ENCODE results near the gene LYSET. TPM values are rescaled to one million over a fixed set of nuclear protein-coding genes. Genes with fewer than 3 reads are reported as not detected.
"Not testable (repeated sequence)": the region's sequence is repeated elsewhere in the genome, so short reads cannot be mapped to it uniquely, and the experiment has no call there.

Gene LYSET
- total and polyA plus RNA-seq, 2 donors from 2014 or later = 25.6 to 34.9 TPM

- DNase-seq; H3K4me1 ChIP-seq (ENCODE audit: control insufficient read depth in 2 of 3, insufficient read depth in 2 of 3, low read depth in 1 of 3, low read length in 3 of 3); intact Hi-C loops (cut with DNase I); FAIRE-seq; H3K27ac ChIP-seq (ENCODE audit: low read depth in 2 of 2, low read length in 2 of 2); H3K9ac ChIP-seq (ENCODE audit: low read length in 3 of 3); H3K4me3 ChIP-seq (ENCODE audit: low read length in 3 of 3); H3K9me3 ChIP-seq (ENCODE audit: control insufficient read depth in 2 of 3, insufficient read depth in 1 of 3, low read length in 3 of 3); H3K36me3 ChIP-seq (ENCODE audit: control insufficient read depth in 2 of 3, insufficient read depth in 3 of 3, low read length in 3 of 3); H3K27me3 ChIP-seq (ENCODE audit: control insufficient read depth, insufficient read depth, low read length): not testable (repeated sequence)
These were observed 15.0 kb upstream of the LYSET start for GRCh38 chr14:93170141-93170540.

GRCh38 chr14:93171376-93171775 is 13.7 kb upstream of the LYSET start:
- Histone ChIP-seq H3K27ac (ENCODE audit: low read depth in 2 of 2, low read length in 2 of 2) (no peak overlapping the region), H3K4me1 (ENCODE audit: control insufficient read depth in 2 of 3, insufficient read depth in 2 of 3, low read depth in 1 of 3, low read length in 3 of 3) (no peaks in the 10 kb centered on the region), H3K36me3 (ENCODE audit: control insufficient read depth in 2 of 3, insufficient read depth in 3 of 3, low read length in 3 of 3) (no peaks in the 10 kb centered on the region), H3K9ac (ENCODE audit: low read length in 3 of 3) (no peak overlapping the region), H3K27me3 (ENCODE audit: control insufficient read depth, insufficient read depth, low read length) (no peaks in the 10 kb centered on the region), H3K4me3 (ENCODE audit: low read length in 3 of 3) (no peak overlapping the region), H3K9me3 (ENCODE audit: control insufficient read depth in 2 of 3, insufficient read depth in 1 of 3, low read length in 3 of 3) (no peaks in the 10 kb centered on the region)
- DNase-seq (no peak), FAIRE-seq (no peak)
- intact Hi-C loops (cut with DNase I) = no loop called here
- no peak for TF ChIP-seq CTCF (IDR thresholded peaks at IDR 0.05; ENCODE audit: borderline replicate concordance, extremely low read depth, insufficient read depth)

GRCh38 chr14:93173943-93174395 is 11.1 kb upstream of the LYSET start:
- Histone ChIP-seq H3K27ac (ENCODE audit: low read depth in 2 of 2, low read length in 2 of 2) (no peak overlapping the region), H3K9ac (ENCODE audit: low read length in 3 of 3) (no peak overlapping the region), H3K9me3 (ENCODE audit: control insufficient read depth in 2 of 3, insufficient read depth in 1 of 3, low read length in 3 of 3) (no peaks in the 10 kb centered on the region), H3K36me3 (ENCODE audit: control insufficient read depth in 2 of 3, insufficient read depth in 3 of 3, low read length in 3 of 3) (no peaks in the 10 kb centered on the region), H3K27me3 (ENCODE audit: control insufficient read depth, insufficient read depth, low read length) (no peaks in the 10 kb centered on the region), H3K4me1 (ENCODE audit: control insufficient read depth in 2 of 3, insufficient read depth in 2 of 3, low read depth in 1 of 3, low read length in 3 of 3) (no peaks in the 10 kb centered on the region), H3K4me3 (ENCODE audit: low read length in 3 of 3) (no peak overlapping the region)
- DNase-seq (peak in 4 of 5 donors; percentile 67 to 72 (median 69)), FAIRE-seq (no peak)
- no peak for TF ChIP-seq CTCF (IDR thresholded peaks at IDR 0.05; ENCODE audit: borderline replicate concordance, extremely low read depth, insufficient read depth)
- intact Hi-C loops (cut with DNase I) = no loop called here

GRCh38 chr14:93174731-93175130 is 10.4 kb upstream of the LYSET start:
- H3K9me3 ChIP-seq (ENCODE audit: control insufficient read depth in 2 of 3, insufficient read depth in 1 of 3, low read length in 3 of 3); H3K27ac ChIP-seq (ENCODE audit: low read depth in 2 of 2, low read length in 2 of 2); H3K9ac ChIP-seq (ENCODE audit: low read length in 3 of 3); H3K4me3 ChIP-seq (ENCODE audit: low read length in 3 of 3); DNase-seq; intact Hi-C loops (cut with DNase I); H3K4me1 ChIP-seq (ENCODE audit: control insufficient read depth in 2 of 3, insufficient read depth in 2 of 3, low read depth in 1 of 3, low read length in 3 of 3); FAIRE-seq; H3K36me3 ChIP-seq (ENCODE audit: control insufficient read depth in 2 of 3, insufficient read depth in 3 of 3, low read length in 3 of 3); H3K27me3 ChIP-seq (ENCODE audit: control insufficient read depth, insufficient read depth, low read length): not testable (repeated sequence)

- Histone ChIP-seq H3K27me3 (ENCODE audit: control insufficient read depth, insufficient read depth, low read length) (no peaks in the 10 kb centered on the region), H3K4me3 (ENCODE audit: low read length in 3 of 3) (no peak overlapping the region), H3K9me3 (ENCODE audit: control insufficient read depth in 2 of 3, insufficient read depth in 1 of 3, low read length in 3 of 3) (no peaks in the 10 kb centered on the region), H3K4me1 (ENCODE audit: control insufficient read depth in 2 of 3, insufficient read depth in 2 of 3, low read depth in 1 of 3, low read length in 3 of 3) (no peaks in the 10 kb centered on the region), H3K9ac (ENCODE audit: low read length in 3 of 3) (no peak overlapping the region), H3K36me3 (ENCODE audit: control insufficient read depth in 2 of 3, insufficient read depth in 3 of 3, low read length in 3 of 3) (no peaks in the 10 kb centered on the region), H3K27ac (ENCODE audit: low read depth in 2 of 2, low read length in 2 of 2) (no peak overlapping the region)
- intact Hi-C loops (cut with DNase I) = no loop called here
- DNase-seq = no peak
- FAIRE-seq = no peak
- TF ChIP-seq CTCF (IDR thresholded peaks at IDR 0.05; ENCODE audit: borderline replicate concordance, extremely low read depth, insufficient read depth) = no peak
These were observed 9.6 kb upstream of the LYSET start for GRCh38 chr14:93175492-93175891.
